Forelimb muscle (tissue), 1 donor: ENCODE data around the gene FGF12. TPM values are rescaled to one million over a fixed set of nuclear protein-coding genes. Genes with fewer than 3 reads are reported as not detected.

Experiments
- DNase-seq: peaks from one replicate; pipeline ENCODE4 v3.0.0-alpha.2; 2013; ENCODE audit warnings: low read depth
- polyA plus RNA-seq: library from polyadenylated mRNA; unstranded; fragments of 120-200 nt; gene quantifications from one replicate; pipeline ENCODE4 v1.2.1, GENCODE V29; 2013; ENCODE audit not compliant: insufficient read length

Gene FGF12
- polyA plus RNA-seq, 1 donor = 1.6 TPM

- no peak for DNase-seq
Observed at GRCh38 chr3:192496905-192497587, 230.3 kb downstream of the FGF12 start.

- DNase-seq = no peak
Observed at GRCh38 chr3:192494174-192494573, 233.2 kb downstream of the FGF12 start.

DNA sequence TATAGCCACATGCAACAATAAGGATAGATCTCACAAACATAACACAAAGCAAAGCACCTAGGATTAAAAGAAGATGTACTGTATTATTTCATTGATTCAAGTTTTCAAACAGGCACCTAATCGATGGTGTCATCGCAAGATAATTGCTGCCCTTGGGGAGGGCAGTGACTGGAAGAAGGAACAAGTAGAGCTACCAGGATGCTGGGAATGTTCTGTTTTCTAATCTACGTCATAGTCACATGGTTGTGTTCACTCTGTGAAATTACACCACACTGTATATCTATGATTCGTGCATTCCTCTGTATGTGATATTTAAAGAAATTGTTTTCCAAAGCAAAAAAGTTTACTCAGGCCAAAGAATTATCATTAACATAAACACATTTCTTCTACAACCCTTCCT lies 236.6 kb downstream of the FGF12 start:
- no peak for DNase-seq

DNA sequence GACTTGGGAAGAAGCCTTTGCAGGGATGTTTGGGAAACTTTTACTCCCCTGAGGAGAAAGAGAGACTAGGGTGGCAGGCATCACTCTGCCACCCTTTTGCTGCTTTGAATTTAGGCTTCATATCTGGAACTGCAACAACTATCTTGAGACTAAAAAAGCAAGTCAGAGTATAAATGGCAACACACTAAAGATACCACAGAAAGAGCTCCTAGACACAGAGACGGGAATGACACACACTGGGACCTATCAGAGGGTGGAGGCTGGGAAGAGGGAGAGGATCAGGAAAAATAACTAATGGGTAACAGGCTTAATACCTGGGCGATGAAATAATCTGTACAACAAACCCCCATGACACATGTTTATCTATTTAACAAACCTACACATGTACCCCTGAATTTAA lies 237.8 kb downstream of the FGF12 start:
- no peak for DNase-seq

DNA sequence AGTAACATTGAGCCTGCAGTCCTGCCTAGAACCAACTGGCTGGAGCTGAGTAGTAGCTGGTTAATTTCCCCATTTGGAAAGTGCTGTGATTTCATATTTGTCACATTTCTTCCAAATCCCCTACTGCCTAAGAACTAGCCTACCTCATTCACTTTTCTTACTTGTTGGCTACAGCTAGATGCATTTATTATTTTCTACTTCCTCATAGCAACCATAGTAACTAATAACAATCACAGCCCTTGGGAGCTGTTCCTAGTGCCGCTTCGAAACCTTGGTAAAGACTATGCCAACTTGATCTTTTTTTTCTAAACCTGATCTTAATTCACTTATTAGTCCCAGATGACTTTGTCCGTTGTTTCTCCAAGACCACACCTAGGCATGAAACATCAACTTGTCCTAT lies 240.3 kb downstream of the FGF12 start:
- no peak for DNase-seq

- no peak for DNase-seq
Observed at GRCh38 chr3:192482809-192483208, 244.5 kb downstream of the FGF12 start.

DNA sequence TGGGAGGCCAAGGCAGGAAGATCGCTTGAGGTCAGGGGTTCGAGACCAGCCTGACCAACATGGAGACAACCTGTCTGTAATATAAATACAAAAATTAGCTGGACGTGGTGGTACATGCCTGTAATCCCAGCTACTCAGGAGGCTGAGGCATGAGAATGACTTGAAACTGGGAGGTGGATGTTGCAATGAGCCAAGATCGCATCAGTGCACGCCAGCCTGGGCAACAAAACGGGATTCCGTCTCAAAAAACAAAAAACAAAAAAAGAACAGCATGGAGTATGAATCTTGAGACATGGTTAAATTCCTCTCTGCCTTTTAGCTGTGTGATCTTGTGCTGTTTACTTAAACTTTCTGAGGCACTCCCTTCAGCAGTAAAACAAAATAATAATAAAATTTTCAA lies 244.9 kb downstream of the FGF12 start:
- no peak for DNase-seq

- no peak for DNase-seq
Observed at GRCh38 chr3:192481638-192482037, 245.7 kb downstream of the FGF12 start.

DNA sequence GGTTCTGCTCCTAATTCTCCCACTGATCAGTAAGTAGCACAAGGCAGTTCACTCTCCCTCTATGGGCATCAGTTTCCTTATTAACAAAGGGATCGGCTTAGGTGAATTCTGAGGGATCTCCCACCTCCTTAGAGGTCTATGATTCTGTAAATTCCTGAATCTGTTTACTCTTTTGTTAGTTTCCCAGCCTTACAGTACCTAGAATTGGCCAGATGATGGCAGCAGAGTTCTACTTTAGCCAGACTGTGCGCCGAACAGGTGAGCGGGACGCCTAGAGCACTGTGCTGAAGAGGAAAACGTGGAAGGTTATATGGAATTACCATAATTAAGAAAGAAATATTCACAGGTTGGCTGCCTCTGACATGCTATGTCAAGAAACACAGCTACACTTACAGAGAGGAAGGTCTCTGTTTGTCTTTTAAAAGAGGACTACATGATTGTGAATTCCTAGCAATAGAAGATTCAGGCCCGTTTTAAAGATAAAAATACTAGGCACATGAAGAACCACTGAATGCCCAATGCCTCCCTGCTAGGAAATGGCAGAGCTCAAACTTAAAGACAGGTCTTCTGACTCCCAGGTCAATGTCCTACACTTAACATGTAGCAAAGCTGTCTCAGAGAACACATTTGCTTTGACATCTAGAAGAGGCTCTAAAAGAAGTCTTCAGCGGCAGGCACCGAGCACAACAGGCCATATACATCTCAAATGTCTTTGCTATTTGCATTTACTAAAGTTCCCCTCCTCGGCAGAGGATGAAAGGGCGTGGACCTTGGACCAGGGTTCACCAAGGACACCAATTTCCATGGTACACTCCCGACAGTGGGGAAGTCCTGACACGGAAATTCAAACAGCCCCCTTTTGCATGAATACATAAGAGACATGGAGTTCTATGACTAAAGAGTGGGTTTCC lies 259.9 kb downstream of the FGF12 start:
- no peak for DNase-seq

GRCh38 chr3:192449036-192449435 lies 278.3 kb downstream of the FGF12 start:
- DNase-seq = no peak

GRCh38 chr3:192445770-192446644 lies 281.3 kb downstream of the FGF12 start:
- DNase-seq = no peak

DNA sequence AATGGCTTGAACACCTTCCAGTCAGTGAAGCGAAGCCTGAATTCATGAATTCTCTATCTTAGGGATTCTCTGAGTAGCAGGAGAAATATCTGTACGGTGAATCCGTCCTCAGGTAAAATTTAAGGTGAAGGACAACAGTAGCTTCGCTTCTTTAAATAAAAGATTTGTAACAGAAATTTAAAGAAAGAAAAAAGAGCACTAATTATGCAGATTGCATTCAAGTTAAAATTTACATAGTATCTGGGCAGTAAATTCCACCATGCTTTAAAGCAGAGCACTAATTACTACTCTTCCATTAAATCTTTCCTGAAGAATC lies 282.6 kb downstream of the FGF12 start:
- DNase-seq = no peak

DNA sequence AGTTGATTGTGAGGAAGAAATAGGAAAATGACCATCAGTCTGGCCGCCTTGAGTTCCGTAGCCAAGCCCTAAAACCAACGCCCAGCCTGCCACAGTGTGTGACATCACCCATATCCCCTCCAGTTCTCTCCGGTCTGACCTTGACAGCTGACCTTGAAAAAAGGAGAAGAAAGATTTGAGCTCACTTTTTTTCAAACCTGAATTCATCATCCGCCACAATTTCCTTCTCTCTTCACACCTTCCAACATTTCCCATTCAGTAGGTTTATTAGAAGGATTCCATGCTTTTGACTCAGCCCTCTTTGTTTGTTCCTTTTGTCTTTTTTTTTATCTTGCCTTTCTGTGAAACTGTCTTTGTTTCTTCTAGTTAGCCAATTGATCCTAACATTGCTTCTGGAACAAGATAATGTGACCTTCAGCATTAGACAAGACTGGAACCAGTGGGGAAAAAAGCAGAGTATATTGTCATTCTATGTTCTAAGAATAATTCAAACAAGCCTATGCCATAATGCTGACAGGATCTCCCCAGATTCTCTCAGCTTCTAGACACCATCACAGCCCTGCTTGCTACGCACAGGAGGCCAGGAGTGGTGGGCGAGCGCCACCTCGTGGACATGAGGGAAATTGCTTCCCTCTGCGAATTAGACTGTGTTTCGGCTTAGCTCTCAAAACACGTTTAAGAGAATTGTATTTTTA lies 283.1 kb downstream of the FGF12 start:
- DNase-seq = no peak

DNA sequence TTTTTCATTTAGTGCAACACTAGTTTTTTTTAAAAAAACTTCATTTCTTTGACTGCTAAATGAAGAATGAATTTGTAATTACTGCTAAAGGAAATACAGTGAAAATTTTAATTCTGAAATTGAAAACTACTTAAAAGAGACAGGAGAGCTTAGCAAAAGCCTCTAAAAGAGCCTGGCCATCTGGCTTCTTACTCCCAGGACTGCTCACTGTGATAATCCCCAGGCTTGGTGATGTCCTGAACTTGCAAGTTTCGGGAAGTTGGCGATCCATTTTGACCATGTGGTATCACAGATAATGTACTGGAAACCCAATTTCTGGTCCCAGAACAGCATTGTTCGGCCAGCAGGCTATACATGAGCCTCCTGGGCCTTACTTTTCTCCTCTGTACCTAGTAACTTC lies 292.1 kb downstream of the FGF12 start:
- DNase-seq = no peak

- no peak for DNase-seq
Observed at GRCh38 chr3:192434186-192434585, 293.2 kb downstream of the FGF12 start.

DNA sequence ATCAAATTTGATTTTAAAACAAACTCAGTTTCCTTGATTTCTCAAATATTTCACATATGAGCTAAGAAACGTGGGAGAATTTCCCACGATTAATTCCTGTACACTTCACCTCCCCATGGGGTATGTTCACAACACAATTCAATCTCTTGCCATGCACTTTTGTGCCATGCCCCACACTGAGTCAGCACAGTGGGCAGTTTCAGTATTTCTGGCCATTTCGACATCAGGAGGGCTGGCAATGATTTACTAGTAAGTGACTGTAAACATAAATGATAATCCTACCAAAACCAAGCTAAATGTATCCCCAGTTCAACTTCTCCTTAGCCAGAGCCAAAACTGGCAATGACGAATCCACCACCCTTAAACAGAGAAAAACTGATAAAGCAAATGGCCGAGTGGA lies 293.6 kb downstream of the FGF12 start:
- no peak for DNase-seq

DNA sequence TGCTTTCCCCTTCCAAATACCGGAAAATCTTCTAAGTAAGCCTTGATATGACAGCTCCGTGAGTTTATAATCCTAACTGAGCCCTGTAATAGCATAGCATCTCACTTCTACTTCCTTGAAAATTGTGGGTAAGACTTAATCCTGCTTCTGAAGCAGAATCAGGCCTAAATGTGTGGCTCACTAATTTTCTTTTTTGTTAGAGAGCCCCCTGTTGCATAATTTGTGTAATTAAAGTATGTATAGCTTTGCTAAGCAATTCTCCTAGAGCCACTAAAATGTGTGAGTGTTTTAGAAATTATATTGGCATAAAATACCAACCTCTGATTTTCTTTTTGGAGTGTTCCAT lies 304.4 kb downstream of the FGF12 start:
- no peak for DNase-seq

- DNase-seq = no peak
Observed at GRCh38 chr3:192422321-192422996, 304.9 kb downstream of the FGF12 start.

DNA sequence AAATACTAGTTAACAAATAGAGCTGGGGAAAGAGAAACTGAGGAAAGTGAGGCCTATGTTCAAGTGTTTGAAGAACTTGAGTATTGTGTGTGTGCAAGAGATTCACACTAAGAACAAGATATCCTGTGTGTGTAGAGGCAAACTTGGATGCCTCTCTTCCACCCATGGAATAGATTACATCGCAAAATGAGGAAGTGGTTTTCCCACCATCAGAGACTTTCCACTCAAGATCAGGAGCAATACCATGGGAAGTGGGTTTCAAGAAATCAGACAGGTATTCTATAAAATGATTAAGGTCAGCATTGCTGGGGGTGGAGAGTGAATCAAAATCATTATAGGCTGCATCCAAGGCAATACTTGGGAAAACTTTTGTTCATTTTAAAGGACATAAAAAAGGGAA lies 308.0 kb downstream of the FGF12 start:
- DNase-seq = no peak

DNA sequence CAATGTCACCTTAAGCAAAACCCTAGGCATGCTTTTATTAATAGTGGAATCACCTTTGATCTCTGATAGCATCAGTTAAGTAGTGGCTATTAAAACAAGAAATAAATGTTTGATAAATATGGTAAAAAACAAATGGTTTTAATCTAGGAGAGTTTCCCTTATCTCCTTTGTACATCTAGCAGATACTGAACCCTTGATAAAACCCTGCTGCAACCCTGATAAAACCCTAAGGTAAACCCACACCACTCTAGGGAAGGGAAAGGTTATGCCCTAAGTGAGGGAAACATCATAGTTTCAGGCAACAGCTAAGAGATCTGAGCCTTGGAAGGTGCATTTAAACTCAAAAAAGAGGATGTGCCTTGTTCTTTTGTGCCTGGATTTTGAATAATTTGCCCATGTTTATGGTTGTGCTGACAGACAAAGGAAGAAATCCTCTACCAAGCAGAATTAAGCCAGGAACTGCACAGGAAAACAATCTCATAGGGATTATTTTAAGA lies 309.7 kb downstream of the FGF12 start:
- DNase-seq = no peak

GRCh38 chr3:192417017-192417416 lies 310.3 kb downstream of the FGF12 start:
- no peak for DNase-seq
